H9 (cell line): Measurements from ENCODE around the gene PARP9. TPM values are rescaled to one million over a fixed set of nuclear protein-coding genes. Genes with fewer than 3 reads are reported as not detected.

Experiments
- DNase-seq: peaks from one replicate; pipeline ENCODE4 v3.0.0-alpha.2; 2017
- H2AFZ ChIP-seq: one replicate; pipeline ENCODE4 v1.6.1; 2013; ENCODE audit warnings: mild to moderate bottlenecking, low read length, control low read depth, moderate library complexity
- H2AK5ac ChIP-seq: 2 replicates; pipeline ENCODE4 v1.6.1; 2013; ENCODE audit warnings: low read length, control low read depth, mixed read lengths; ENCODE audit not compliant: insufficient read length
- H2BK120ac ChIP-seq: one replicate; pipeline ENCODE4 v1.6.1; 2013; ENCODE audit warnings: low read depth, mild to moderate bottlenecking, low read length, control low read depth, inconsistent platforms; ENCODE audit not compliant: poor library complexity, severe bottlenecking
- H2BK12ac ChIP-seq: 2 replicates; pipeline ENCODE4 v1.6.1; 2013; ENCODE audit warnings: low read length, control low read depth, mixed read lengths, low read depth; ENCODE audit not compliant: insufficient read length
- H2BK15ac ChIP-seq: 2 replicates; pipeline ENCODE4 v1.6.1; 2013; ENCODE audit warnings: low read depth, low read length, control low read depth
- H2BK20ac ChIP-seq: one replicate; pipeline ENCODE4 v1.6.1; 2013; ENCODE audit warnings: low read depth, mild to moderate bottlenecking, low read length, control low read depth, inconsistent platforms; ENCODE audit not compliant: poor library complexity, severe bottlenecking
- H2BK5ac ChIP-seq: 2 replicates; pipeline ENCODE4 v1.6.1; 2013; ENCODE audit warnings: low read length, control low read depth, mixed read lengths; ENCODE audit not compliant: insufficient read length
- H3K14ac ChIP-seq: 2 replicates; pipeline ENCODE4 v1.6.1; 2013; ENCODE audit warnings: low read length, control low read depth; ENCODE audit not compliant: insufficient read depth
- H3K18ac ChIP-seq: 2 replicates; pipeline ENCODE4 v1.6.1; 2013; ENCODE audit warnings: low read depth, mild to moderate bottlenecking, mixed read lengths, low read length, control low read depth; ENCODE audit not compliant: insufficient read length
- H3K23ac ChIP-seq: 2 replicates; pipeline ENCODE4 v1.6.1; 2013; ENCODE audit warnings: low read length, control low read depth, mixed read lengths, low read depth; ENCODE audit not compliant: insufficient read length
- H3K23me2 ChIP-seq: 2 replicates; pipeline ENCODE4 v1.6.1; 2013; ENCODE audit warnings: low read depth, mild to moderate bottlenecking, mixed read lengths, low read length, control low read depth; ENCODE audit not compliant: insufficient read length, poor library complexity, severe bottlenecking
- H3K27ac ChIP-seq: 2 replicates; pipeline ENCODE4 v1.5.1; 2013; ENCODE audit warnings: low read length, control low read depth, mixed read lengths, low read depth; ENCODE audit not compliant: insufficient read length
- H3K27me3 ChIP-seq: 2 replicates; pipeline ENCODE4 v1.6.1; 2013; ENCODE audit warnings: low read length, control low read depth, inconsistent platforms; ENCODE audit not compliant: insufficient read depth
- H3K4ac ChIP-seq: 2 replicates; pipeline ENCODE4 v1.6.1; 2013; ENCODE audit warnings: low read depth, mild to moderate bottlenecking, control low read depth, inconsistent platforms, low read length, moderate library complexity
- H3K4me1 ChIP-seq: 2 replicates; pipeline ENCODE4 v1.6.1; 2013; ENCODE audit warnings: low read length, control low read depth, inconsistent platforms; ENCODE audit not compliant: insufficient read depth
- H3K4me2 ChIP-seq: 2 replicates; pipeline ENCODE4 v1.6.1; 2013; ENCODE audit warnings: low read length, control low read depth, mixed read lengths; ENCODE audit not compliant: insufficient read length, insufficient read depth
- H3K56ac ChIP-seq: 2 replicates; pipeline ENCODE4 v1.6.1; 2013; ENCODE audit warnings: low read depth, mild to moderate bottlenecking, mixed read lengths, low read length, control low read depth; ENCODE audit not compliant: insufficient read length
- H3K79me1 ChIP-seq: 2 replicates; pipeline ENCODE4 v1.6.1; 2013; ENCODE audit warnings: low read depth, mild to moderate bottlenecking, moderate library complexity, low read length, control low read depth, inconsistent platforms; ENCODE audit not compliant: insufficient read depth, poor library complexity, severe bottlenecking
- H3K79me2 ChIP-seq: 2 replicates; pipeline ENCODE4 v1.6.1; 2013; ENCODE audit warnings: low read length, control low read depth, inconsistent platforms; ENCODE audit not compliant: insufficient read depth
- H3K9ac ChIP-seq: 2 replicates; pipeline ENCODE4 v1.6.1; 2013; ENCODE audit warnings: low read length, control low read depth, mixed read lengths; ENCODE audit not compliant: insufficient read length; ENCODE audit errors: extremely low read depth
- H3K9me3 ChIP-seq: one replicate; pipeline ENCODE4 v1.6.1; 2013; ENCODE audit warnings: low read depth, low read length, inconsistent platforms; ENCODE audit not compliant: control insufficient read depth
- H3T11ph ChIP-seq: one replicate; pipeline ENCODE4 v1.6.1; 2013; ENCODE audit warnings: mild to moderate bottlenecking, low read length, control low read depth, inconsistent platforms
- H4K20me1 ChIP-seq: one replicate; pipeline ENCODE4 v1.6.1; 2013; ENCODE audit not compliant: control insufficient read depth, insufficient read length, insufficient read depth
- H4K5ac ChIP-seq: 2 replicates; pipeline ENCODE4 v1.6.1; 2013; ENCODE audit warnings: low read depth, mild to moderate bottlenecking, mixed read lengths, low read length, control low read depth; ENCODE audit not compliant: insufficient read length
- H4K8ac ChIP-seq: replicated peaks from 2 replicates; pipeline ENCODE4 v1.6.1; 2013; ENCODE audit warnings: low read length, control low read depth, mixed read lengths, low read depth; ENCODE audit not compliant: insufficient read length
- H4K91ac ChIP-seq: 2 replicates; pipeline ENCODE4 v1.6.1; 2013; ENCODE audit warnings: low read depth, mild to moderate bottlenecking, moderate library complexity, mixed read lengths, low read length, control low read depth; ENCODE audit not compliant: insufficient read length
- H3K27ac Mint-ChIP-seq, 3 experiments: 2 replicates in 2 of 3; 3 replicates in 1 of 3; pipeline ENCODE4 v1.8.0; 2020 to 2021; ENCODE audit warnings: mixed read lengths in 3 of 3, mild to moderate bottlenecking in 1 of 3, moderate library complexity in 1 of 3
- H3K27me3 Mint-ChIP-seq: 2 replicates; pipeline ENCODE4 v1.8.0; 2021; ENCODE audit warnings: low read depth, mild to moderate bottlenecking, moderate library complexity, mixed read lengths
- H3K36me3 Mint-ChIP-seq, 3 experiments: 2 replicates in 2 of 3; 3 replicates in 1 of 3; pipeline ENCODE4 v1.8.0; 2020 to 2021; ENCODE audit warnings: low read depth in 3 of 3, mixed read lengths in 3 of 3; ENCODE audit not compliant: insufficient read depth in 1 of 3
- H3K4me1 Mint-ChIP-seq, 2 experiments: 2 replicates each; pipeline ENCODE4 v1.8.0; 2020; ENCODE audit warnings: mixed read lengths in 2 of 2
- H3K4me3 Mint-ChIP-seq, 2 experiments: 2 replicates in 1 of 2; 3 replicates in 1 of 2; pipeline ENCODE4 v1.8.0; 2020 to 2021; ENCODE audit warnings: mild to moderate bottlenecking in 2 of 2, mixed read lengths in 2 of 2, moderate library complexity in 1 of 2
- H3K9me3 Mint-ChIP-seq, 2 experiments: 2 replicates in 1 of 2; 3 replicates in 1 of 2; pipeline ENCODE4 v1.8.0; 2020; ENCODE audit warnings: mild to moderate bottlenecking in 2 of 2, mixed read lengths in 2 of 2, moderate library complexity in 1 of 2
- CTCF ChIP-seq: fragments of 200-600 bp; sonication (generic); conservative IDR thresholded peaks from 3 replicates; pipeline ENCODE4 v1.8.0; 2021; ENCODE audit warnings: antibody characterized with exemption, mild to moderate bottlenecking
- WGBS: extraction: QIAGEN DNeasy Blood & Tissue Kit; methylation state at CpG from one replicate; pipeline ENCODE4 v1.1.7; 2013; ENCODE audit warnings: missing lambda C conversion rate, low lambda C conversion rate, mixed read lengths; ENCODE audit not compliant: insufficient read length; ENCODE audit errors: extremely low coverage; 5-methylcytosine and 5-hydroxymethylcytosine counted together
- total RNA-seq: library from RNA; stranded (reverse); gene quantifications from 2 replicates; pipeline ENCODE4 v1.2.1, GENCODE V29; 2021

The PARP9 gene
- total RNA-seq, 1 experiment from 2014 or later: 3.4 TPM

- peaks cover under 1% of the 10 kb centered on the region for H3K23me2 ChIP-seq
- H3K56ac ChIP-seq: no peak overlapping the region
- no peak overlapping the region for H2BK12ac ChIP-seq
- no peak overlapping the region for H2AFZ ChIP-seq
- no peaks in the 10 kb centered on the region for H3K9me3 ChIP-seq
- H4K91ac ChIP-seq: no peak overlapping the region
- no peak overlapping the region for H3K14ac ChIP-seq
- no peak overlapping the region for H3K23ac ChIP-seq
- H3K9ac ChIP-seq: no peak overlapping the region
- H3K4me1 ChIP-seq: no peaks in the 10 kb centered on the region; the same call in 1 of the 2 replicates
- H2BK15ac ChIP-seq: no peak overlapping the region
- peaks cover 37% of the 10 kb centered on the region for H3K79me2 ChIP-seq
- H3K4ac ChIP-seq: no peak overlapping the region
- H2BK5ac ChIP-seq: no peak overlapping the region
- H4K5ac ChIP-seq: no peak overlapping the region
- H2AK5ac ChIP-seq: no peak overlapping the region
- no peak overlapping the region for H3K27ac ChIP-seq
- Mint-ChIP-seq H3K36me3 (no peaks in the 10 kb centered on the region; a peak in 2 of 7 replicates), H3K27ac (0 out of 7 replicates have a peak overlapping the region, but pooled peaks of 1 of the 3 experiments have one; percentile 9), H3K4me1 (peaks cover 44 to 47% of the 10 kb centered on the region in 2 experiments), H3K27me3 (no peaks in the 10 kb centered on the region), H3K4me3 (no peak overlapping the region), H3K9me3 (no peaks in the 10 kb centered on the region)
- H4K20me1 ChIP-seq: no peaks in the 10 kb centered on the region
- no peaks in the 10 kb centered on the region for H3K27me3 ChIP-seq
- H2BK120ac ChIP-seq: no peak overlapping the region
- WGBS: no CpG with 5 or more reads among the region's 2 CpGs
- no peak for DNase-seq
- no peak overlapping the region for H3T11ph ChIP-seq
- no peak overlapping the region for H3K4me2 ChIP-seq
- H3K79me1 ChIP-seq: peaks cover 3% of the 10 kb centered on the region
- no peak overlapping the region for H3K18ac ChIP-seq
- H2BK20ac ChIP-seq: no peak overlapping the region
- no peak for TF ChIP-seq CTCF
- no peak overlapping the region for H4K8ac ChIP-seq
Measured at GRCh38 chr3:122508135-122508914, 55.8 kb downstream of the PARP9 start.
